ENCODE data around the gene GAREM2.

Gene GAREM2

GRCh38 chr2:26187537-26188104 lies 14.7 kb downstream of the GAREM2 start:
- no peak for DNase-seq

- DNase-seq: no peak
Measured at GRCh38 chr2:26189123-26189522, 16.2 kb downstream of the GAREM2 start.

- no peak for DNase-seq
Measured at GRCh38 chr2:26189751-26190150, 16.9 kb downstream of the GAREM2 start.

- DNase-seq: no peak
Measured at GRCh38 chr2:26190369-26190768, 17.5 kb downstream of the GAREM2 start.

GRCh38 chr2:26191316-26192159 lies 18.6 kb downstream of the GAREM2 start:
- no peak for DNase-seq

- no peak for DNase-seq
Measured at GRCh38 chr2:26193578-26194231, 20.8 kb downstream of the GAREM2 start.

- no peak for DNase-seq
Measured at GRCh38 chr2:26195040-26195984, 22.4 kb downstream of the GAREM2 start.

- no peak for DNase-seq
Measured at GRCh38 chr2:26196683-26197418, 24.0 kb downstream of the GAREM2 start.

- no peak for DNase-seq
Measured at GRCh38 chr2:26197516-26197915, 24.6 kb downstream of the GAREM2 start.

- DNase-seq: no peak
Measured at GRCh38 chr2:26202981-26203490, 30.1 kb downstream of the GAREM2 start.

GRCh38 chr2:26203906-26204305 lies 31.0 kb downstream of the GAREM2 start:
- no peak for DNase-seq

- no peak for DNase-seq
Measured at GRCh38 chr2:26212011-26212410, 39.1 kb downstream of the GAREM2 start.

- DNase-seq: no peak
Measured at GRCh38 chr2:26214759-26215158, 41.9 kb downstream of the GAREM2 start.

- DNase-seq: no peak
Measured at GRCh38 chr2:26215833-26216232, 42.9 kb downstream of the GAREM2 start.

GRCh38 chr2:26216587-26216986 lies 43.7 kb downstream of the GAREM2 start:
- DNase-seq: no peak

- DNase-seq: no peak
Measured at GRCh38 chr2:26217720-26218119, 44.8 kb downstream of the GAREM2 start.

GRCh38 chr2:26223018-26223417 lies 50.1 kb downstream of the GAREM2 start:
- DNase-seq: no peak

GRCh38 chr2:26224095-26224494 lies 51.2 kb downstream of the GAREM2 start:
- no peak for DNase-seq

- DNase-seq: no peak
Measured at GRCh38 chr2:26229595-26229994, 56.7 kb downstream of the GAREM2 start.

GRCh38 chr2:26230806-26231205 lies 57.9 kb downstream of the GAREM2 start:
- no peak for DNase-seq

- DNase-seq: no peak
Measured at GRCh38 chr2:26235089-26235488, 62.2 kb downstream of the GAREM2 start.

GRCh38 chr2:26237868-26238267 lies 65.0 kb downstream of the GAREM2 start:
- DNase-seq: no peak

Data from T-helper 1 cell (primary cell).